WTC11 (cell line): ENCODE measurements around the gene ZFHX3.

Source experiments
- CREB1 ChIP-seq: sonication (generic); formaldehyde crosslinking; IDR thresholded peaks from 2 replicates; pipeline ENCODE4 v1.8.0; 2023; ENCODE audit warnings: mild to moderate bottlenecking, missing genetic modification reagents
- EMX1 ChIP-seq: fragments of 250-450 bp; sonication (Bioruptor Pico); IDR thresholded peaks from 2 replicates; pipeline ENCODE4 v1.8.0; 2021; ENCODE audit warnings: mild to moderate bottlenecking
- GABPB1 ChIP-seq: sonication (generic); formaldehyde crosslinking; IDR thresholded peaks from 2 replicates; pipeline ENCODE4 v1.8.1; 2023; ENCODE audit warnings: mild to moderate bottlenecking, missing genetic modification reagents
- JUN ChIP-seq: sonication (generic); formaldehyde crosslinking; IDR thresholded peaks from 2 replicates; pipeline ENCODE4 v1.8.0; 2023; ENCODE audit warnings: mild to moderate bottlenecking, missing genetic modification reagents
- NFE2L1 ChIP-seq: sonication (generic); formaldehyde crosslinking; IDR thresholded peaks from 2 replicates; pipeline ENCODE4 v1.8.1; 2023; ENCODE audit warnings: missing genetic modification reagents
- RORB ChIP-seq: fragments of 250-450 bp; sonication (Bioruptor Pico); IDR thresholded peaks from 2 replicates; pipeline ENCODE4 v1.9.0; 2021; ENCODE audit warnings: mild to moderate bottlenecking
- SP1 ChIP-seq: sonication (generic); formaldehyde crosslinking; conservative IDR thresholded peaks from 2 replicates; pipeline ENCODE4 v1.8.1; 2022; ENCODE audit warnings: missing genetic modification reagents
- TEAD1 ChIP-seq: sonication (generic); formaldehyde crosslinking; IDR thresholded peaks from 2 replicates; pipeline ENCODE4 v1.8.0; 2022; ENCODE audit warnings: mild to moderate bottlenecking, missing genetic modification reagents
- TP53 ChIP-seq: sonication (generic); formaldehyde crosslinking; IDR thresholded peaks from 2 replicates; pipeline ENCODE4 v1.8.1; 2023; ENCODE audit warnings: mild to moderate bottlenecking, missing genetic modification reagents
- TF ChIP-seq, protein P1 (sequence below): fragments of 200-600 bp; IDR thresholded peaks from 2 replicates; pipeline ENCODE4 v1.8.0; 2022; ENCODE audit warnings: antibody characterized with exemption
- TF ChIP-seq, protein P2 (sequence below): sonication (generic); formaldehyde crosslinking; IDR thresholded peaks from 2 replicates; pipeline ENCODE4 v1.8.1; 2022; ENCODE audit warnings: mild to moderate bottlenecking, missing genetic modification reagents, moderate library complexity, borderline replicate concordance
- TF ChIP-seq, protein P3 (sequence below): sonication (generic); formaldehyde crosslinking; IDR thresholded peaks from 2 replicates; pipeline ENCODE4 v1.8.0; 2022; ENCODE audit warnings: mild to moderate bottlenecking, missing genetic modification reagents
- TF ChIP-seq, protein P4 (sequence below): sonication (generic); formaldehyde crosslinking; IDR thresholded peaks from 2 replicates; pipeline ENCODE4 v1.8.1; 2023; ENCODE audit warnings: mild to moderate bottlenecking, missing genetic modification reagents
- TF ChIP-seq, protein P5 (sequence below): sonication (generic); formaldehyde crosslinking; IDR thresholded peaks from 2 replicates; pipeline ENCODE4 v1.8.1; 2023; ENCODE audit warnings: mild to moderate bottlenecking, moderate library complexity, missing genetic modification reagents

- TF ChIP-seq RORB (CRISPR knock-in tag), result no peak
- no peak for TF ChIP-seq SP1 (CRISPR knock-in tag)
- TF ChIP-seq JUN (CRISPR knock-in tag), result no peak
- TF ChIP-seq, protein P1, sequence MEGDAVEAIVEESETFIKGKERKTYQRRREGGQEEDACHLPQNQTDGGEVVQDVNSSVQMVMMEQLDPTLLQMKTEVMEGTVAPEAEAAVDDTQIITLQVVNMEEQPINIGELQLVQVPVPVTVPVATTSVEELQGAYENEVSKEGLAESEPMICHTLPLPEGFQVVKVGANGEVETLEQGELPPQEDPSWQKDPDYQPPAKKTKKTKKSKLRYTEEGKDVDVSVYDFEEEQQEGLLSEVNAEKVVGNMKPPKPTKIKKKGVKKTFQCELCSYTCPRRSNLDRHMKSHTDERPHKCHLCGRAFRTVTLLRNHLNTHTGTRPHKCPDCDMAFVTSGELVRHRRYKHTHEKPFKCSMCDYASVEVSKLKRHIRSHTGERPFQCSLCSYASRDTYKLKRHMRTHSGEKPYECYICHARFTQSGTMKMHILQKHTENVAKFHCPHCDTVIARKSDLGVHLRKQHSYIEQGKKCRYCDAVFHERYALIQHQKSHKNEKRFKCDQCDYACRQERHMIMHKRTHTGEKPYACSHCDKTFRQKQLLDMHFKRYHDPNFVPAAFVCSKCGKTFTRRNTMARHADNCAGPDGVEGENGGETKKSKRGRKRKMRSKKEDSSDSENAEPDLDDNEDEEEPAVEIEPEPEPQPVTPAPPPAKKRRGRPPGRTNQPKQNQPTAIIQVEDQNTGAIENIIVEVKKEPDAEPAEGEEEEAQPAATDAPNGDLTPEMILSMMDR, result no peak
- no peak for TF ChIP-seq TP53 (CRISPR knock-in tag)
- TF ChIP-seq, protein P2, sequence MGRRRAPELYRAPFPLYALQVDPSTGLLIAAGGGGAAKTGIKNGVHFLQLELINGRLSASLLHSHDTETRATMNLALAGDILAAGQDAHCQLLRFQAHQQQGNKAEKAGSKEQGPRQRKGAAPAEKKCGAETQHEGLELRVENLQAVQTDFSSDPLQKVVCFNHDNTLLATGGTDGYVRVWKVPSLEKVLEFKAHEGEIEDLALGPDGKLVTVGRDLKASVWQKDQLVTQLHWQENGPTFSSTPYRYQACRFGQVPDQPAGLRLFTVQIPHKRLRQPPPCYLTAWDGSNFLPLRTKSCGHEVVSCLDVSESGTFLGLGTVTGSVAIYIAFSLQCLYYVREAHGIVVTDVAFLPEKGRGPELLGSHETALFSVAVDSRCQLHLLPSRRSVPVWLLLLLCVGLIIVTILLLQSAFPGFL (CRISPR knock-in tag), result no peak
- TF ChIP-seq CREB1, result no peak
- TF ChIP-seq, protein P3, sequence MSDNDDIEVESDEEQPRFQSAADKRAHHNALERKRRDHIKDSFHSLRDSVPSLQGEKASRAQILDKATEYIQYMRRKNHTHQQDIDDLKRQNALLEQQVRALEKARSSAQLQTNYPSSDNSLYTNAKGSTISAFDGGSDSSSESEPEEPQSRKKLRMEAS (CRISPR knock-in tag), result no peak
- TF ChIP-seq NFE2L1, result no peak
- TF ChIP-seq, protein P4, sequence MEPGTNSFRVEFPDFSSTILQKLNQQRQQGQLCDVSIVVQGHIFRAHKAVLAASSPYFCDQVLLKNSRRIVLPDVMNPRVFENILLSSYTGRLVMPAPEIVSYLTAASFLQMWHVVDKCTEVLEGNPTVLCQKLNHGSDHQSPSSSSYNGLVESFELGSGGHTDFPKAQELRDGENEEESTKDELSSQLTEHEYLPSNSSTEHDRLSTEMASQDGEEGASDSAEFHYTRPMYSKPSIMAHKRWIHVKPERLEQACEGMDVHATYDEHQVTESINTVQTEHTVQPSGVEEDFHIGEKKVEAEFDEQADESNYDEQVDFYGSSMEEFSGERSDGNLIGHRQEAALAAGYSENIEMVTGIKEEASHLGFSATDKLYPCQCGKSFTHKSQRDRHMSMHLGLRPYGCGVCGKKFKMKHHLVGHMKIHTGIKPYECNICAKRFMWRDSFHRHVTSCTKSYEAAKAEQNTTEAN (CRISPR knock-in tag), result no peak
- TF ChIP-seq GABPB1, result no peak
- TF ChIP-seq, protein P5, sequence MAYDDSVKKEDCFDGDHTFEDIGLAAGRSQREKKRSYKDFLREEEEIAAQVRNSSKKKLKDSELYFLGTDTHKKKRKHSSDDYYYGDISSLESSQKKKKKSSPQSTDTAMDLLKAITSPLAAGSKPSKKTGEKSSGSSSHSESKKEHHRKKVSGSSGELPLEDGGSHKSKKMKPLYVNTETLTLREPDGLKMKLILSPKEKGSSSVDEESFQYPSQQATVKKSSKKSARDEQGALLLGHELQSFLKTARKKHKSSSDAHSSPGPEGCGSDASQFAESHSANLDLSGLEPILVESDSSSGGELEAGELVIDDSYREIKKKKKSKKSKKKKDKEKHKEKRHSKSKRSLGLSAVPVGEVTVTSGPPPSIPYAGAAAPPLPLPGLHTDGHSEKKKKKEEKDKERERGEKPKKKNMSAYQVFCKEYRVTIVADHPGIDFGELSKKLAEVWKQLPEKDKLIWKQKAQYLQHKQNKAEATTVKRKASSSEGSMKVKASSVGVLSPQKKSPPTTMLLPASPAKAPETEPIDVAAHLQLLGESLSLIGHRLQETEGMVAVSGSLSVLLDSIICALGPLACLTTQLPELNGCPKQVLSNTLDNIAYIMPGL (CRISPR knock-in tag), result no peak
- TF ChIP-seq TEAD1 (CRISPR knock-in tag), result no peak
- no peak for TF ChIP-seq EMX1 (CRISPR knock-in tag)
These were observed 197.9 kb downstream of the ZFHX3 start for GRCh38 chr16:72850021-72850420.
